ENCODE measurements around the gene CYSRT1.
A peak's percentile ranks its signal among the peaks of the same experiment; 100 is the strongest.
"Not testable (repeated sequence)": the region's sequence is repeated elsewhere in the genome, so short reads cannot be mapped to it uniquely, and the experiment has no call there.

The CYSRT1 gene

GRCh38 chr9:137239541-137240200 is 14.7 kb downstream of the CYSRT1 start:
- DNase-seq: not testable (repeated sequence)

GRCh38 chr9:137240318-137240840 is 15.4 kb downstream of the CYSRT1 start:
- peak; percentile 31 for DNase-seq

- DNase-seq: peak; percentile 99
These were observed 16.0 kb downstream of the CYSRT1 start, which contains the start of gene TUBB4B for GRCh38 chr9:137240841-137241489. Gene TUBB4B (plus strand): TSS chr9:137241287. CDS start chr9:137241361, 74 bp downstream.

GRCh38 chr9:137241490-137242268 is 16.7 kb downstream of the CYSRT1 start:
- no peak for DNase-seq

GRCh38 chr9:137242269-137243203 is 17.6 kb downstream of the CYSRT1 start:
- no peak for DNase-seq

GRCh38 chr9:137243266-137243625 is 18.3 kb downstream of the CYSRT1 start:
- not testable (repeated sequence) for DNase-seq

- no peak for DNase-seq
These were observed 18.9 kb downstream of the CYSRT1 start for GRCh38 chr9:137243626-137244485.

GRCh38 chr9:137244486-137245449 is 19.8 kb downstream of the CYSRT1 start:
- DNase-seq: no peak

- no peak for DNase-seq
These were observed 20.8 kb downstream of the CYSRT1 start for GRCh38 chr9:137245450-137246421.

GRCh38 chr9:137247135-137247915 is 22.4 kb downstream of the CYSRT1 start:
- DNase-seq: peak; percentile 33

GRCh38 chr9:137247916-137248175 is 22.9 kb downstream of the CYSRT1 start:
- no peak for DNase-seq

GRCh38 chr9:137250329-137251193 is 25.6 kb downstream of the CYSRT1 start:
- DNase-seq: no peak

- DNase-seq: no peak
These were observed 26.2 kb downstream of the CYSRT1 start, which contains the start of gene STPG3 for GRCh38 chr9:137251194-137251461. Gene STPG3 (plus strand): TSS chr9:137251286. CDS start chr9:137251287, 1 bp downstream.

GRCh38 chr9:137251490-137252268 is 26.7 kb downstream of the CYSRT1 start:
- no peak for DNase-seq

GRCh38 chr9:137252555-137253506 is 27.9 kb downstream of the CYSRT1 start:
- peak; percentile 75 for DNase-seq
